Measurements from ENCODE around the gene HDDC3.

The HDDC3 gene

GRCh38 chr15:90893175-90894090 is 38.9 kb downstream of the HDDC3 start:
- Histone ChIP-seq H3K9me3 (ENCODE audit: control insufficient read depth, low read length) (no peaks in the 10 kb centered on the region), H3K9ac (ENCODE audit: low read length) (no peak overlapping the region), H3K27me3 (replicated peaks; ENCODE audit: control insufficient read depth, insufficient read depth, low read length) (no peaks in the 10 kb centered on the region), H3K4me1 (ENCODE audit: control insufficient read depth, insufficient read depth, low read length) (no peaks in the 10 kb centered on the region), H3K4me3 (ENCODE audit: low read length) (no peak overlapping the region), H3K36me3 (ENCODE audit: control insufficient read depth, insufficient read depth, low read length, severe bottlenecking) (peaks cover 28% of the 10 kb centered on the region)
- DNase-seq (ENCODE audit: low read depth): no peak

- peaks cover 28% of the 10 kb centered on the region for H3K36me3 ChIP-seq (ENCODE audit: control insufficient read depth, insufficient read depth, low read length, severe bottlenecking)
Measured at GRCh38 chr15:90892498-90893174, 39.7 kb downstream of the HDDC3 start.

GRCh38 chr15:90892023-90892422 is 40.3 kb downstream of the HDDC3 start:
- DNase-seq (ENCODE audit: low read depth): no peak
- H3K27me3 ChIP-seq (replicated peaks; ENCODE audit: control insufficient read depth, insufficient read depth, low read length): no peaks in the 10 kb centered on the region
- no peak overlapping the region for H3K4me3 ChIP-seq (ENCODE audit: low read length)
- H3K36me3 ChIP-seq (ENCODE audit: control insufficient read depth, insufficient read depth, low read length, severe bottlenecking): peaks cover 28% of the 10 kb centered on the region
- H3K9me3 ChIP-seq (ENCODE audit: control insufficient read depth, low read length): no peaks in the 10 kb centered on the region
- no peaks in the 10 kb centered on the region for H3K4me1 ChIP-seq (ENCODE audit: control insufficient read depth, insufficient read depth, low read length)
- H3K9ac ChIP-seq (ENCODE audit: low read length): no peak overlapping the region

More at GRCh38 chr15:90892498-90893174, 39.7 kb downstream of the HDDC3 start:
- H3K27me3 ChIP-seq (replicated peaks; ENCODE audit: control insufficient read depth, insufficient read depth, low read length): no peaks in the 10 kb centered on the region
- H3K4me1 ChIP-seq (ENCODE audit: control insufficient read depth, insufficient read depth, low read length): no peaks in the 10 kb centered on the region
- no peak overlapping the region for H3K4me3 ChIP-seq (ENCODE audit: low read length)
- H3K9ac ChIP-seq (ENCODE audit: low read length): no peak overlapping the region
- no peaks in the 10 kb centered on the region for H3K9me3 ChIP-seq (ENCODE audit: control insufficient read depth, low read length)
- DNase-seq (ENCODE audit: low read depth): no peak

- Histone ChIP-seq H3K27me3 (replicated peaks; ENCODE audit: control insufficient read depth, insufficient read depth, low read length) (no peaks in the 10 kb centered on the region), H3K9ac (ENCODE audit: low read length) (no peak overlapping the region), H3K9me3 (ENCODE audit: control insufficient read depth, low read length) (no peaks in the 10 kb centered on the region), H3K36me3 (ENCODE audit: control insufficient read depth, insufficient read depth, low read length, severe bottlenecking) (peaks cover 28% of the 10 kb centered on the region), H3K4me3 (ENCODE audit: low read length) (no peak overlapping the region), H3K4me1 (ENCODE audit: control insufficient read depth, insufficient read depth, low read length) (no peaks in the 10 kb centered on the region)
- no peak for DNase-seq (ENCODE audit: low read depth)
Measured at GRCh38 chr15:90891346-90891949, 40.9 kb downstream of the HDDC3 start.

GRCh38 chr15:90890839-90891238 is 41.5 kb downstream of the HDDC3 start:
- Histone ChIP-seq H3K9me3 (ENCODE audit: control insufficient read depth, low read length) (no peaks in the 10 kb centered on the region), H3K36me3 (ENCODE audit: control insufficient read depth, insufficient read depth, low read length, severe bottlenecking) (peaks cover 28% of the 10 kb centered on the region), H3K4me1 (ENCODE audit: control insufficient read depth, insufficient read depth, low read length) (peaks cover 5% of the 10 kb centered on the region), H3K27me3 (replicated peaks; ENCODE audit: control insufficient read depth, insufficient read depth, low read length) (no peaks in the 10 kb centered on the region), H3K4me3 (ENCODE audit: low read length) (no peak overlapping the region), H3K9ac (ENCODE audit: low read length) (no peak overlapping the region)
- DNase-seq (ENCODE audit: low read depth): no peak

- H3K9ac ChIP-seq (ENCODE audit: low read length): no peak overlapping the region
- no peaks in the 10 kb centered on the region for H3K9me3 ChIP-seq (ENCODE audit: control insufficient read depth, low read length)
- peaks cover 15% of the 10 kb centered on the region for H3K4me1 ChIP-seq (ENCODE audit: control insufficient read depth, insufficient read depth, low read length)
- H3K36me3 ChIP-seq (ENCODE audit: control insufficient read depth, insufficient read depth, low read length, severe bottlenecking): peaks cover 28% of the 10 kb centered on the region
- no peak for DNase-seq (ENCODE audit: low read depth)
- no peaks in the 10 kb centered on the region for H3K27me3 ChIP-seq (replicated peaks; ENCODE audit: control insufficient read depth, insufficient read depth, low read length)
- no peak overlapping the region for H3K4me3 ChIP-seq (ENCODE audit: low read length)
Measured at GRCh38 chr15:90889736-90890456, 42.5 kb downstream of the HDDC3 start.

- Histone ChIP-seq H3K4me1 (ENCODE audit: control insufficient read depth, insufficient read depth, low read length) (peaks cover 19% of the 10 kb centered on the region), H3K27me3 (replicated peaks; ENCODE audit: control insufficient read depth, insufficient read depth, low read length) (no peaks in the 10 kb centered on the region), H3K9me3 (ENCODE audit: control insufficient read depth, low read length) (no peaks in the 10 kb centered on the region), H3K9ac (ENCODE audit: low read length) (no peak overlapping the region), H3K36me3 (ENCODE audit: control insufficient read depth, insufficient read depth, low read length, severe bottlenecking) (peaks cover 28% of the 10 kb centered on the region), H3K4me3 (ENCODE audit: low read length) (no peak overlapping the region)
- no peak for DNase-seq (ENCODE audit: low read depth)
Measured at GRCh38 chr15:90889313-90889730, 43.0 kb downstream of the HDDC3 start.

- no peak overlapping the region for H3K9ac ChIP-seq (ENCODE audit: low read length)
- H3K36me3 ChIP-seq (ENCODE audit: control insufficient read depth, insufficient read depth, low read length, severe bottlenecking): peaks cover 14% of the 10 kb centered on the region
- no peaks in the 10 kb centered on the region for H3K27me3 ChIP-seq (replicated peaks; ENCODE audit: control insufficient read depth, insufficient read depth, low read length)
- no peak overlapping the region for H3K4me3 ChIP-seq (ENCODE audit: low read length)
- peaks cover 30% of the 10 kb centered on the region for H3K4me1 ChIP-seq (ENCODE audit: control insufficient read depth, insufficient read depth, low read length)
- no peaks in the 10 kb centered on the region for H3K9me3 ChIP-seq (ENCODE audit: control insufficient read depth, low read length)
- DNase-seq (ENCODE audit: low read depth): no peak
Measured at GRCh38 chr15:90887037-90887481, 45.3 kb downstream of the HDDC3 start.

- DNase-seq (ENCODE audit: low read depth): no peak
- peaks cover 30% of the 10 kb centered on the region for H3K4me1 ChIP-seq (ENCODE audit: control insufficient read depth, insufficient read depth, low read length)
Measured at GRCh38 chr15:90886291-90886614, 46.1 kb downstream of the HDDC3 start.

GRCh38 chr15:90885432-90886290 is 46.7 kb downstream of the HDDC3 start:
- peak overlapping the region; percentile 90 for H3K9ac ChIP-seq (ENCODE audit: low read length)
- DNase-seq (ENCODE audit: low read depth): peak; percentile 83
- peaks cover 22% of the 10 kb centered on the region for H3K36me3 ChIP-seq (ENCODE audit: control insufficient read depth, insufficient read depth, low read length, severe bottlenecking)
- no peaks in the 10 kb centered on the region for H3K9me3 ChIP-seq (ENCODE audit: control insufficient read depth, low read length)
- H3K4me3 ChIP-seq (ENCODE audit: low read length): no peak overlapping the region
- H3K27me3 ChIP-seq (replicated peaks; ENCODE audit: control insufficient read depth, insufficient read depth, low read length): no peaks in the 10 kb centered on the region
- H3K4me1 ChIP-seq (ENCODE audit: control insufficient read depth, insufficient read depth, low read length): peaks cover 30% of the 10 kb centered on the region

More at GRCh38 chr15:90886291-90886614, 46.1 kb downstream of the HDDC3 start:
- peaks cover 16% of the 10 kb centered on the region for H3K36me3 ChIP-seq (ENCODE audit: control insufficient read depth, insufficient read depth, low read length, severe bottlenecking)
- no peaks in the 10 kb centered on the region for H3K9me3 ChIP-seq (ENCODE audit: control insufficient read depth, low read length)
- no peak overlapping the region for H3K4me3 ChIP-seq (ENCODE audit: low read length)
- no peaks in the 10 kb centered on the region for H3K27me3 ChIP-seq (replicated peaks; ENCODE audit: control insufficient read depth, insufficient read depth, low read length)
- peak overlapping the region; percentile 90 for H3K9ac ChIP-seq (ENCODE audit: low read length)
